Ishikawa (cell line): ENCODE results near the gene TMOD1.

Experiments
- CEBPB ChIP-seq: IDR thresholded peaks from 2 replicates; pipeline ENCODE4 v1.6.1; 2012
- CREB1 ChIP-seq: IDR thresholded peaks from 2 replicates; pipeline ENCODE4 v1.6.1; 2012; ENCODE audit warnings: low read depth
- EGR1 ChIP-seq: IDR thresholded peaks from 2 replicates; pipeline ENCODE4 v1.6.1; 2012
- EP300 ChIP-seq: IDR thresholded peaks from 2 replicates; pipeline ENCODE4 v1.6.1; 2012; ENCODE audit warnings: borderline replicate concordance
- FOXM1 ChIP-seq: IDR thresholded peaks from 2 replicates; pipeline ENCODE4 v1.6.1; 2012; ENCODE audit warnings: low read depth, borderline replicate concordance
- NFIC ChIP-seq: IDR thresholded peaks from 2 replicates; pipeline ENCODE4 v1.6.1; 2012
- RAD21 ChIP-seq: IDR thresholded peaks from 2 replicates; pipeline ENCODE4 v1.6.1; 2012; ENCODE audit warnings: low read depth
- TAF1 ChIP-seq: IDR thresholded peaks from 2 replicates; pipeline ENCODE4 v1.6.1; 2012; ENCODE audit warnings: low read depth, mild to moderate bottlenecking
- TCF12 ChIP-seq: IDR thresholded peaks from 2 replicates; pipeline ENCODE4 v1.6.1; 2012; ENCODE audit warnings: low read depth
- TEAD4 ChIP-seq: IDR thresholded peaks from 2 replicates; pipeline ENCODE4 v1.6.1; 2012
- YY1 ChIP-seq: IDR thresholded peaks from 2 replicates; pipeline ENCODE4 v1.6.1; 2012; ENCODE audit warnings: low read depth
- ZBTB7A ChIP-seq: IDR thresholded peaks from 2 replicates; pipeline ENCODE4 v1.6.1; 2012; ENCODE audit warnings: low read depth
- TF ChIP-seq, protein P1 (sequence below): IDR thresholded peaks from 2 replicates; pipeline ENCODE4 v1.6.1; 2012
- TF ChIP-seq, protein P2 (sequence below): IDR thresholded peaks from 2 replicates; pipeline ENCODE4 v1.6.1; 2012; ENCODE audit warnings: low read depth, mild to moderate bottlenecking
- TF ChIP-seq, protein P3 (sequence below): IDR thresholded peaks from 2 replicates; pipeline ENCODE4 v1.6.1; 2012

TMOD1 gene

DNA sequence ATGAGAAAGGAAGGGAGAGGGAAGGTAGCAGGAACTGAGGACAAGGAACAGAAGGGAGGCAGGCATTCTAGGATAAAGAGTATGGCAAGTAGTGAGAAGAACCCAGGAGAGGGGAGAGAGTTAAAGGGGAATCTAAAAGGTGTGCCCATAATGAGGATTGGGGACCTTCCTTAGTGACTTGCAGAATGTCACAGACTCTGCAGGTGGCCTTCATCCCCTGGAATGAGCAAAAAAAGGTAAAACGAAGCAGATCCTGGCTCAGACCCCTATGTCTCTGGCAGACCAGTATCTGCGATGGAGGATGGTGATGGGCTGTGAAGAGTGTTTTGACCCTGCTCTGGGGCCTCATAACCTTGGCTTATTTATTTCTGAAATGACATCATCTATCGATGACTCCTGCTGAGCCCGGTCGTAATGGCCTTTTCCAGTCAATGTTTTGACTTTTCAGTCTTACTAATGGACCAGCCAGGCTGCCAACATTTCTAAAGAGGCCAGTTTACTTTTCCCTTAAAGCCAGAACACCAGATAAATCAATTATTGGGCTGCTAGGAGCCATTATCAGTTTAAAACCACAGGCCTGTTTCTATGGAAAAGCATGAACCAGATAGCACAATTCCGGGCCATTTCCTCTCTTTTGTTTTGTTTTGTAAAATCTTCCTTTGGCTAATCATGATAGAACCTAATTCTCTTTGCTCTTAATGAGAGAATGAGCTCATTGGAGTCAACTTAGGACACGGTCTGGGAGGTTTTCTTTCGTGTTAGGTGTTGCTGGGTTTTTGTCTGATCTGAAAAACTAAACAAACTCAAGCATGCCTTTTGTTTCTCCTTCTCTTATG is 3.1 kb downstream of the TMOD1 start:
- no peak for TF ChIP-seq CEBPB
- 0 out of 2 replicates have a peak, but pooled peaks have one; percentile 4 for TF ChIP-seq TAF1
- TF ChIP-seq YY1: no peak

DNA sequence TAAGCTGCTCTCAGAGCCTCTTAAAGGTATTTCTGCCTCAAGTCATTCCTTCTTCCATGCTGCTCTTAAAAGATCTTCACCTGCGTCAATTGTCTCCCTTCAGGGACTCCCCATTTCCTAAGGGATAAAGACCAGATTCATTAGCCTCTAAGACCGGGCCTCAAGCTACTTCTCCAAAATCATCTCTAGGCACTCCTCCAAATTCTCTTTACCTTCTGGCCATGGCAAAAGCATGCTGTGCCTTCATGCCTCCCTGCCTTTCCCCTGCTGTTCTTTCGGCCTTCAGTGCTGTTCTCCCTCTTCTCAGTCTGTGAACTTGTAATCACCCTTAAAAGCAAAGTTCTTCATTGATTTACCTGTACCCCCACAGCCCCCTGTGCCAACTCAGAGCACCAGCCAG is 4.4 kb downstream of the TMOD1 start:
- TF ChIP-seq EGR1 (no peak), RAD21 (no peak), ZBTB7A (no peak), FOXM1 (no peak), TEAD4 (no peak), EP300 (no peak)
- TF ChIP-seq, protein P1, sequence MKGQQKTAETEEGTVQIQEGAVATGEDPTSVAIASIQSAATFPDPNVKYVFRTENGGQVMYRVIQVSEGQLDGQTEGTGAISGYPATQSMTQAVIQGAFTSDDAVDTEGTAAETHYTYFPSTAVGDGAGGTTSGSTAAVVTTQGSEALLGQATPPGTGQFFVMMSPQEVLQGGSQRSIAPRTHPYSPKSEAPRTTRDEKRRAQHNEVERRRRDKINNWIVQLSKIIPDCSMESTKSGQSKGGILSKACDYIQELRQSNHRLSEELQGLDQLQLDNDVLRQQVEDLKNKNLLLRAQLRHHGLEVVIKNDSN: no peak
- TF ChIP-seq, protein P2, sequence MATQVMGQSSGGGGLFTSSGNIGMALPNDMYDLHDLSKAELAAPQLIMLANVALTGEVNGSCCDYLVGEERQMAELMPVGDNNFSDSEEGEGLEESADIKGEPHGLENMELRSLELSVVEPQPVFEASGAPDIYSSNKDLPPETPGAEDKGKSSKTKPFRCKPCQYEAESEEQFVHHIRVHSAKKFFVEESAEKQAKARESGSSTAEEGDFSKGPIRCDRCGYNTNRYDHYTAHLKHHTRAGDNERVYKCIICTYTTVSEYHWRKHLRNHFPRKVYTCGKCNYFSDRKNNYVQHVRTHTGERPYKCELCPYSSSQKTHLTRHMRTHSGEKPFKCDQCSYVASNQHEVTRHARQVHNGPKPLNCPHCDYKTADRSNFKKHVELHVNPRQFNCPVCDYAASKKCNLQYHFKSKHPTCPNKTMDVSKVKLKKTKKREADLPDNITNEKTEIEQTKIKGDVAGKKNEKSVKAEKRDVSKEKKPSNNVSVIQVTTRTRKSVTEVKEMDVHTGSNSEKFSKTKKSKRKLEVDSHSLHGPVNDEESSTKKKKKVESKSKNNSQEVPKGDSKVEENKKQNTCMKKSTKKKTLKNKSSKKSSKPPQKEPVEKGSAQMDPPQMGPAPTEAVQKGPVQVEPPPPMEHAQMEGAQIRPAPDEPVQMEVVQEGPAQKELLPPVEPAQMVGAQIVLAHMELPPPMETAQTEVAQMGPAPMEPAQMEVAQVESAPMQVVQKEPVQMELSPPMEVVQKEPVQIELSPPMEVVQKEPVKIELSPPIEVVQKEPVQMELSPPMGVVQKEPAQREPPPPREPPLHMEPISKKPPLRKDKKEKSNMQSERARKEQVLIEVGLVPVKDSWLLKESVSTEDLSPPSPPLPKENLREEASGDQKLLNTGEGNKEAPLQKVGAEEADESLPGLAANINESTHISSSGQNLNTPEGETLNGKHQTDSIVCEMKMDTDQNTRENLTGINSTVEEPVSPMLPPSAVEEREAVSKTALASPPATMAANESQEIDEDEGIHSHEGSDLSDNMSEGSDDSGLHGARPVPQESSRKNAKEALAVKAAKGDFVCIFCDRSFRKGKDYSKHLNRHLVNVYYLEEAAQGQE: no peak

DNA sequence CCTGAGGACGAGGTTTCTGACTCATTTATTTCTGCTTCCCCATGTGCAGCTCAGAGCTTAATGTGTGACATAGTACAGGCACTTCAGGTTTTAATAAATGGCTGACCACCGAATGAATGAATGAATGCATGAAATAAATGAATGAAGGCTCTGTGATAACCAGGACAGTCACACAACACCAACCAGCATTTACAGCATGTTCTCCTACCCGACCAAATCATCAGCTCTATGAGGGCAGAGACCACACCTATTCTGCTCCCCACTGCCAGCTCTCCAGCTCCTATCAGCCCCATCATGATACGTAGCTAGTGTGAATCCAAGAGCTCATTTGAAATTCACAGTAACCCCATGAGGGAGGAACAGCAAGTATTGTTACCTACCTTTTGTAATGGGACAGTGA is 4.8 kb downstream of the TMOD1 start:
- TF ChIP-seq RAD21: no peak
- TF ChIP-seq FOXM1: no peak
- no peak for TF ChIP-seq TEAD4
- TF ChIP-seq TCF12: no peak
- no peak for TF ChIP-seq ZBTB7A

DNA sequence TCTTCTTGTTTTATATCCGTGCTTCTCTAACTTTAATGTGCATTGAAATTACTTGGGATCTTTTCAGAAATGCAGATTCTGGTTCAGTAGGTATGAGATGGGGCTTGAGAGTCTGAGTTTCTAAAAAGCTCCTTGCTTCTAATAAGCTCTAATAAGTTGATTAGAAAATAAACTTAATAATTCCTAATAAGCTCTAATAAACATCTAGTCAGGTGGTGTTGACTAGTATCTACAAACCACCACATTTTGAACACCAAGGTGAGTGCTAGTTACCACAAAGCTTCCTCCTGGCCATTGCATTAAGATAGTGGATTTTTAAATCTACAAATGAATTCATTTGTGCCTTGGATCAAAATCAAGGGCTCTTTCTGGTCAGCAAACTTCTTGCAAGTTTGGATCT is 5.3 kb downstream of the TMOD1 start:
- TF ChIP-seq FOXM1 (no peak), CEBPB (no peak), RAD21 (no peak), NFIC (no peak), TEAD4 (no peak), TAF1 (no peak), ZBTB7A (no peak), TCF12 (no peak), CREB1 (no peak), YY1 (no peak), EP300 (no peak), EGR1 (no peak)
- TF ChIP-seq, protein P1: no peak
- TF ChIP-seq, protein P2: no peak
- TF ChIP-seq, protein P3, sequence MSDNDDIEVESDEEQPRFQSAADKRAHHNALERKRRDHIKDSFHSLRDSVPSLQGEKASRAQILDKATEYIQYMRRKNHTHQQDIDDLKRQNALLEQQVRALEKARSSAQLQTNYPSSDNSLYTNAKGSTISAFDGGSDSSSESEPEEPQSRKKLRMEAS: no peak

DNA sequence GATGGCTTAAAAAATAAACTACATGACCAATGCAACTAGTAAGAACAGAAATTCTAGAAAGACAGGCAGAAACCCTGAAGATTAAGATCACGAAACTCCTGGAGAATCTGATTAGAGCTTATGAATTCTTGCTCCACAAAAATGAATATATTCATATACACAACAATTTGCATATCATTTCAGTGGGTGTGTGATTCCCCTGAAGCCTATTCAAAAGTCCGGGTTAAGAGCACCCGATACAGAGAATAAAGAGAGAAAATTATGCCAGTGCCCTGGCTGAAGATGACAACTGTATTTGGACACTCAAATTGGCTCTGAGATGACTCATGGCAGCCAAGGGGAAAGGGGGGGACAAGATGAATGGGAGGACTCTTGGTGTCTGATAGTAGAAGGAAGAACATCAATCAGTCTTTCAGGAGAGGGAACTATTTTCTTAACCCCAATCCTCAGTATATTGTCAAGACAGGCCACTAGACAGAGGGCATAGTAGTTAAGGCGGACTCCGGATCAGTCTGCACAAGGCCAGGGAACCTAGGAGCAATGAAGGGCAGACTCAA is 6.0 kb downstream of the TMOD1 start:
- TF ChIP-seq, protein P2: no peak
- TF ChIP-seq FOXM1: no peak
- no peak for TF ChIP-seq YY1
- no peak for TF ChIP-seq RAD21
- TF ChIP-seq TAF1: no peak
- TF ChIP-seq, protein P3: no peak
- TF ChIP-seq TEAD4: no peak
- TF ChIP-seq EGR1: no peak
- no peak for TF ChIP-seq NFIC
